Erythroblast (primary cell): ENCODE data around the gene FADS6.

Experiments
- GATA1 ChIP-seq: IDR thresholded peaks from 2 replicates; pipeline ENCODE4 v1.6.1; 2011; ENCODE audit warnings: low read depth, mild to moderate bottlenecking, control low read depth, low read length, moderate library complexity
- POLR2A ChIP-seq: IDR thresholded peaks from 2 replicates; pipeline ENCODE4 v1.6.1; 2011; ENCODE audit warnings: mild to moderate bottlenecking, low read length

DNA sequence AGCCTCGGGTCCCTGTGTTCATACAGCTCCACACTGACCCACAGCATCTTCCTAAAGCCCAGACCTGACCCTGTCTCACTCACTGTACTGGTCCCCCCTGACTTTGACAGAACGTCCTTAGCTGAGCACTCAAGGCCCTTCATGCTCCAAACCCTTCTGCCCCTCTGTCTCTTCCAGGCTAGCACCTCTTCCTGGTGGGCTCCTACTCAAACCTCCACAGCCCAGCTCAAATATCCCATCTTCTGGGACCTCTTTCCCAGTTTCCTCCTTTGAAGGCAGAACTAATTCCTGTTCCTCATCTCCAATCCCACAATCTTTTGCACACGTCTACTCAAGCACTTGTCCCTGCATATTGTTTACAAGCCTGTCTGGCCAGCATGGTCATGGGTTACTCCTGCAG lies 42.5 kb downstream of the FADS6 start:
- TF ChIP-seq POLR2A: no peak
- no peak for TF ChIP-seq GATA1
